H9 (cell line): ENCODE data around the gene EPC1. TPM values are rescaled to one million over a fixed set of nuclear protein-coding genes. Genes with fewer than 3 reads are reported as not detected.
A peak's percentile ranks its signal among the peaks of the same experiment; 100 is the strongest.

Experiments
- DNase-seq: peaks from one replicate; pipeline ENCODE4 v3.0.0-alpha.2; 2017
- H2AFZ ChIP-seq: one replicate; pipeline ENCODE4 v1.6.1; 2013; ENCODE audit warnings: mild to moderate bottlenecking, low read length, control low read depth, moderate library complexity
- H2AK5ac ChIP-seq: 2 replicates; pipeline ENCODE4 v1.6.1; 2013; ENCODE audit warnings: low read length, control low read depth, mixed read lengths; ENCODE audit not compliant: insufficient read length
- H2BK120ac ChIP-seq: one replicate; pipeline ENCODE4 v1.6.1; 2013; ENCODE audit warnings: low read depth, mild to moderate bottlenecking, low read length, control low read depth, inconsistent platforms; ENCODE audit not compliant: poor library complexity, severe bottlenecking
- H2BK12ac ChIP-seq: 2 replicates; pipeline ENCODE4 v1.6.1; 2013; ENCODE audit warnings: low read length, control low read depth, mixed read lengths, low read depth; ENCODE audit not compliant: insufficient read length
- H2BK15ac ChIP-seq: 2 replicates; pipeline ENCODE4 v1.6.1; 2013; ENCODE audit warnings: low read depth, low read length, control low read depth
- H2BK20ac ChIP-seq: one replicate; pipeline ENCODE4 v1.6.1; 2013; ENCODE audit warnings: low read depth, mild to moderate bottlenecking, low read length, control low read depth, inconsistent platforms; ENCODE audit not compliant: poor library complexity, severe bottlenecking
- H2BK5ac ChIP-seq: 2 replicates; pipeline ENCODE4 v1.6.1; 2013; ENCODE audit warnings: low read length, control low read depth, mixed read lengths; ENCODE audit not compliant: insufficient read length
- H3K14ac ChIP-seq: 2 replicates; pipeline ENCODE4 v1.6.1; 2013; ENCODE audit warnings: low read length, control low read depth; ENCODE audit not compliant: insufficient read depth
- H3K18ac ChIP-seq: 2 replicates; pipeline ENCODE4 v1.6.1; 2013; ENCODE audit warnings: low read depth, mild to moderate bottlenecking, mixed read lengths, low read length, control low read depth; ENCODE audit not compliant: insufficient read length
- H3K23ac ChIP-seq: 2 replicates; pipeline ENCODE4 v1.6.1; 2013; ENCODE audit warnings: low read length, control low read depth, mixed read lengths, low read depth; ENCODE audit not compliant: insufficient read length
- H3K23me2 ChIP-seq: 2 replicates; pipeline ENCODE4 v1.6.1; 2013; ENCODE audit warnings: low read depth, mild to moderate bottlenecking, mixed read lengths, low read length, control low read depth; ENCODE audit not compliant: insufficient read length, poor library complexity, severe bottlenecking
- H3K27ac ChIP-seq: 2 replicates; pipeline ENCODE4 v1.5.1; 2013; ENCODE audit warnings: low read length, control low read depth, mixed read lengths, low read depth; ENCODE audit not compliant: insufficient read length
- H3K27me3 ChIP-seq: 2 replicates; pipeline ENCODE4 v1.6.1; 2013; ENCODE audit warnings: low read length, control low read depth, inconsistent platforms; ENCODE audit not compliant: insufficient read depth
- H3K4ac ChIP-seq: 2 replicates; pipeline ENCODE4 v1.6.1; 2013; ENCODE audit warnings: low read depth, mild to moderate bottlenecking, control low read depth, inconsistent platforms, low read length, moderate library complexity
- H3K4me1 ChIP-seq: 2 replicates; pipeline ENCODE4 v1.6.1; 2013; ENCODE audit warnings: low read length, control low read depth, inconsistent platforms; ENCODE audit not compliant: insufficient read depth
- H3K4me2 ChIP-seq: 2 replicates; pipeline ENCODE4 v1.6.1; 2013; ENCODE audit warnings: low read length, control low read depth, mixed read lengths; ENCODE audit not compliant: insufficient read length, insufficient read depth
- H3K56ac ChIP-seq: 2 replicates; pipeline ENCODE4 v1.6.1; 2013; ENCODE audit warnings: low read depth, mild to moderate bottlenecking, mixed read lengths, low read length, control low read depth; ENCODE audit not compliant: insufficient read length
- H3K79me1 ChIP-seq: 2 replicates; pipeline ENCODE4 v1.6.1; 2013; ENCODE audit warnings: low read depth, mild to moderate bottlenecking, moderate library complexity, low read length, control low read depth, inconsistent platforms; ENCODE audit not compliant: insufficient read depth, poor library complexity, severe bottlenecking
- H3K79me2 ChIP-seq: 2 replicates; pipeline ENCODE4 v1.6.1; 2013; ENCODE audit warnings: low read length, control low read depth, inconsistent platforms; ENCODE audit not compliant: insufficient read depth
- H3K9ac ChIP-seq: 2 replicates; pipeline ENCODE4 v1.6.1; 2013; ENCODE audit warnings: low read length, control low read depth, mixed read lengths; ENCODE audit not compliant: insufficient read length; ENCODE audit errors: extremely low read depth
- H3K9me3 ChIP-seq: one replicate; pipeline ENCODE4 v1.6.1; 2013; ENCODE audit warnings: low read depth, low read length, inconsistent platforms; ENCODE audit not compliant: control insufficient read depth
- H3T11ph ChIP-seq: one replicate; pipeline ENCODE4 v1.6.1; 2013; ENCODE audit warnings: mild to moderate bottlenecking, low read length, control low read depth, inconsistent platforms
- H4K20me1 ChIP-seq: one replicate; pipeline ENCODE4 v1.6.1; 2013; ENCODE audit not compliant: control insufficient read depth, insufficient read length, insufficient read depth
- H4K5ac ChIP-seq: 2 replicates; pipeline ENCODE4 v1.6.1; 2013; ENCODE audit warnings: low read depth, mild to moderate bottlenecking, mixed read lengths, low read length, control low read depth; ENCODE audit not compliant: insufficient read length
- H4K8ac ChIP-seq: replicated peaks from 2 replicates; pipeline ENCODE4 v1.6.1; 2013; ENCODE audit warnings: low read length, control low read depth, mixed read lengths, low read depth; ENCODE audit not compliant: insufficient read length
- H4K91ac ChIP-seq: 2 replicates; pipeline ENCODE4 v1.6.1; 2013; ENCODE audit warnings: low read depth, mild to moderate bottlenecking, moderate library complexity, mixed read lengths, low read length, control low read depth; ENCODE audit not compliant: insufficient read length
- H3K27ac Mint-ChIP-seq, 3 experiments: 2 replicates in 2 of 3; 3 replicates in 1 of 3; pipeline ENCODE4 v1.8.0; 2020 to 2021; ENCODE audit warnings: mixed read lengths in 3 of 3, mild to moderate bottlenecking in 1 of 3, moderate library complexity in 1 of 3
- H3K27me3 Mint-ChIP-seq: 2 replicates; pipeline ENCODE4 v1.8.0; 2021; ENCODE audit warnings: low read depth, mild to moderate bottlenecking, moderate library complexity, mixed read lengths
- H3K36me3 Mint-ChIP-seq, 3 experiments: 2 replicates in 2 of 3; 3 replicates in 1 of 3; pipeline ENCODE4 v1.8.0; 2020 to 2021; ENCODE audit warnings: low read depth in 3 of 3, mixed read lengths in 3 of 3; ENCODE audit not compliant: insufficient read depth in 1 of 3
- H3K4me1 Mint-ChIP-seq, 2 experiments: 2 replicates each; pipeline ENCODE4 v1.8.0; 2020; ENCODE audit warnings: mixed read lengths in 2 of 2
- H3K4me3 Mint-ChIP-seq, 2 experiments: 2 replicates in 1 of 2; 3 replicates in 1 of 2; pipeline ENCODE4 v1.8.0; 2020 to 2021; ENCODE audit warnings: mild to moderate bottlenecking in 2 of 2, mixed read lengths in 2 of 2, moderate library complexity in 1 of 2
- H3K9me3 Mint-ChIP-seq, 2 experiments: 2 replicates in 1 of 2; 3 replicates in 1 of 2; pipeline ENCODE4 v1.8.0; 2020; ENCODE audit warnings: mild to moderate bottlenecking in 2 of 2, mixed read lengths in 2 of 2, moderate library complexity in 1 of 2
- WGBS: extraction: QIAGEN DNeasy Blood & Tissue Kit; methylation state at CpG from one replicate; pipeline ENCODE4 v1.1.7; 2013; ENCODE audit warnings: missing lambda C conversion rate, low lambda C conversion rate, mixed read lengths; ENCODE audit not compliant: insufficient read length; ENCODE audit errors: extremely low coverage; 5-methylcytosine and 5-hydroxymethylcytosine counted together
- total RNA-seq: library from RNA; stranded (reverse); gene quantifications from 2 replicates; pipeline ENCODE4 v1.2.1, GENCODE V29; 2021
- TF ChIP-seq, protein P1 (sequence below): fragments of 200-600 bp; sonication (generic); conservative IDR thresholded peaks from 3 replicates; pipeline ENCODE4 v1.8.0; 2021; ENCODE audit warnings: antibody characterized with exemption, mild to moderate bottlenecking

Gene EPC1
- total RNA-seq, 1 experiment from 2014 or later: 32.5 TPM

DNA sequence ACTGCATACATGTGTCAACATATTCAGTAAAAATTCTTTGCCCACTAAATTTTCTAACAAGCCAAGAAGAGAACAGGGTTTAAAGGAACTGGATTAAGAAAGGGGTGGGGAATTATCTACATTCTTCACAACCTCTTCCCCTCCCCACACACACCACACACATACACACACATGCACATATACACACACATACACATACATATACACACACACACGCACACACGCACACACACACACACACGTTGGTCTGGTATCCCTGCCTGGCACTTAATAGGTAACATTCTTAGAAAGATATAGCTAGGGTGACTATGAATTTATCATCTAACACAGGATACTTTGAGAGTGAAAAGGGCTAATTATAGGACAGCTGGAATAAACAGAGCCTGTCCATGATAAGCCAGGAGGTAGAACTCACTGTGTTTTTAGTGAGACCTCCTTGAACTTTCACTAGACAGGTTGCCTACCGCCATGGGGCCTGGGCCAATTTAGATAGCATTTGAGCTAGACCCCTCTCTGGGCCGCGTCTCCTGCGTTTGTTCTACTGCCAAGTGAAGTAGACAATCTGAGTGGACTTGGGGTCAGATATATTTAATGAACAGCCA, 33.1 kb upstream of the EPC1 start:
- Histone ChIP-seq H3K4me2 (peak overlapping the region; percentile 88), H3T11ph (no peak overlapping the region)
- no CpG with 5 or more reads among the region's 7 CpGs for WGBS

More for the DNA sequence above, 33.1 kb upstream of the EPC1 start:
- H3K4me1 ChIP-seq: peaks cover 2% of the 10 kb centered on the region; the same call in 1 of the 2 replicates
- no peak overlapping the region for H2BK120ac ChIP-seq
- H3K79me2 ChIP-seq: no peaks in the 10 kb centered on the region; the same call in 1 of the 2 replicates
- no peak overlapping the region for H2BK5ac ChIP-seq
- H3K9ac ChIP-seq: no peak overlapping the region
- H3K36me3 Mint-ChIP-seq: no peaks in the 10 kb centered on the region
- H2AK5ac ChIP-seq: no peak overlapping the region
- no peak overlapping the region for H3K56ac ChIP-seq
- H3K23ac ChIP-seq: no peak overlapping the region
- no peak overlapping the region for H2AFZ ChIP-seq
- TF ChIP-seq, protein P1, sequence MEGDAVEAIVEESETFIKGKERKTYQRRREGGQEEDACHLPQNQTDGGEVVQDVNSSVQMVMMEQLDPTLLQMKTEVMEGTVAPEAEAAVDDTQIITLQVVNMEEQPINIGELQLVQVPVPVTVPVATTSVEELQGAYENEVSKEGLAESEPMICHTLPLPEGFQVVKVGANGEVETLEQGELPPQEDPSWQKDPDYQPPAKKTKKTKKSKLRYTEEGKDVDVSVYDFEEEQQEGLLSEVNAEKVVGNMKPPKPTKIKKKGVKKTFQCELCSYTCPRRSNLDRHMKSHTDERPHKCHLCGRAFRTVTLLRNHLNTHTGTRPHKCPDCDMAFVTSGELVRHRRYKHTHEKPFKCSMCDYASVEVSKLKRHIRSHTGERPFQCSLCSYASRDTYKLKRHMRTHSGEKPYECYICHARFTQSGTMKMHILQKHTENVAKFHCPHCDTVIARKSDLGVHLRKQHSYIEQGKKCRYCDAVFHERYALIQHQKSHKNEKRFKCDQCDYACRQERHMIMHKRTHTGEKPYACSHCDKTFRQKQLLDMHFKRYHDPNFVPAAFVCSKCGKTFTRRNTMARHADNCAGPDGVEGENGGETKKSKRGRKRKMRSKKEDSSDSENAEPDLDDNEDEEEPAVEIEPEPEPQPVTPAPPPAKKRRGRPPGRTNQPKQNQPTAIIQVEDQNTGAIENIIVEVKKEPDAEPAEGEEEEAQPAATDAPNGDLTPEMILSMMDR: no peak
- no peak overlapping the region for H3K18ac ChIP-seq
- H3K27me3 Mint-ChIP-seq: no peaks in the 10 kb centered on the region
- no peaks in the 10 kb centered on the region for H3K9me3 Mint-ChIP-seq
- no peaks in the 10 kb centered on the region for H3K79me1 ChIP-seq
- H3K27ac ChIP-seq: peak overlapping the region; percentile 44
- H3K4ac ChIP-seq: no peak overlapping the region
- H4K8ac ChIP-seq: no peak overlapping the region
- H4K20me1 ChIP-seq: no peaks in the 10 kb centered on the region
- no peaks in the 10 kb centered on the region for H3K9me3 ChIP-seq
- DNase-seq: no peak
- no peak overlapping the region for H4K91ac ChIP-seq
- no peak overlapping the region for H2BK20ac ChIP-seq
- H2BK15ac ChIP-seq: no peak overlapping the region
- H2BK12ac ChIP-seq: no peak overlapping the region
- peaks cover 6 to 12% of the 10 kb centered on the region in 2 experiments for H3K4me1 Mint-ChIP-seq
- no peak overlapping the region for H3K14ac ChIP-seq
- H3K27ac Mint-ChIP-seq: no peak overlapping the region
- H3K4me3 Mint-ChIP-seq: no peak overlapping the region
- H3K23me2 ChIP-seq: peaks cover 2% of the 10 kb centered on the region
- no peaks in the 10 kb centered on the region for H3K27me3 ChIP-seq
- H4K5ac ChIP-seq: no peak overlapping the region
